Pancreas (tissue), 10 donors: Measurements from ENCODE around the gene GALNT9. TPM values are rescaled to one million over a fixed set of nuclear protein-coding genes. Genes with fewer than 3 reads are reported as not detected.
"Not testable (repeated sequence)": the region's sequence is repeated elsewhere in the genome, so short reads cannot be mapped to it uniquely, and the experiment has no call there.

ENCODE experiments used
- ATAC-seq, 4 donors: fragments of 200-7000 bp; cut with Tn5 transposase; one replicate each; pipeline versions ENCODE4 v1.8.0 to v1.9.1; 2020; ENCODE audit warnings: mild to moderate bottlenecking in 4 of 4, moderate library complexity in 4 of 4
- DNase-seq, 6 donors: peaks; one replicate each; pipeline ENCODE4 v3.0.0-alpha.2; 2020
- FAIRE-seq: peaks from 2 replicates; lab custom pipeline; 2012; peaks lifted over from hg19 to GRCh38; lab: Jason Lieb, UNC
- H3K27ac ChIP-seq, 4 donors: fragments of 200-600 bp; sonication (generic); 1 replicate in 3 of 4; 2 replicates in 1 of 4; pipeline versions ENCODE4 v1.5.0 to v1.8.0; 2020
- H3K27me3 ChIP-seq, 4 donors: fragments of 200-600 bp; one replicate each; pipeline ENCODE4 v1.8.0; 2021
- H3K36me3 ChIP-seq, 3 donors: fragments of 200-600 bp; sonication (generic) in 1 of 3; one replicate each; pipeline versions ENCODE4 v1.5.0 to v1.8.0; 2020 to 2021
- H3K4me1 ChIP-seq, 3 donors: fragments of 200-600 bp; one replicate each; pipeline ENCODE4 v1.8.0; 2021
- H3K4me3 ChIP-seq, 4 donors: fragments of 200-600 bp; sonication (generic) in 2 of 4; one replicate each; pipeline versions ENCODE4 v1.5.0 to v1.8.0; 2020 to 2021
- H3K9me3 ChIP-seq, 4 donors: fragments of 200-600 bp; one replicate each; pipeline ENCODE4 v1.8.0; 2021
- WGBS, 2 donors: extraction: QIAGEN DNeasy Blood & Tissue Kit; methylation state at CpG; one replicate each; pipeline ENCODE4 v1.1.7; 2013; 5-methylcytosine and 5-hydroxymethylcytosine counted together
- intact Hi-C, 3 donors: fragments of 100-400 bp; cut with DNase I; formaldehyde crosslinking; loops; one replicate each; pipeline versions ENCODE4 v1.11.1 to v1.14.2; 2022
- polyA plus RNA-seq, 2 donors: library from polyadenylated mRNA; stranded (reverse); fragments of 200-250 nt; gene quantifications; one replicate each; pipeline ENCODE4 v1.2.3, GENCODE V29; 2013
- total RNA-seq, 6 donors: library from RNA; stranded (reverse); fragmentation: NEBNext Ultra II Directional in 4 of 6; extraction: Animal tissue kit (Norgen Biotek cat#: 25700) in 4 of 6; gene quantifications; one replicate each; pipeline versions ENCODE4 v1.2.1 to v1.2.4, GENCODE V29; 2021 to 2023
- TF ChIP-seq, protein P1 (sequence below), 4 donors: fragments of 200-600 bp; sonication (generic) in 3 of 4; IDR thresholded peaks; one replicate each; pipeline versions ENCODE4 v1.5.0 to v1.8.0; 2021; ENCODE audit warnings: antibody characterized with exemption in 4 of 4
- donor health status: healthy with polysubstance abuse.
- donor health status: DM: no; HTN: no; CAD: no; lungs with moderate emphysema.
- donor health status: DM: no; HTN: no; CAD: no.
- donor health status: control.
- donor health status: control.
- donor health status: Bipolar disorder and iron deficiency.
- donor health status: DM: yes; HTN: yes; CAD: no.
- donor health status: DM: no; HTN: no; CAD: no.
- donor health status: DM: no; HTN: no; CAD: no.
- donor health status: DM: yes; HTN: yes; CAD: no.

GALNT9 gene
- total and polyA plus RNA-seq, 8 donors, result 0.09 to 0.46 (median 0.25) TPM; not detected in 5

DNA sequence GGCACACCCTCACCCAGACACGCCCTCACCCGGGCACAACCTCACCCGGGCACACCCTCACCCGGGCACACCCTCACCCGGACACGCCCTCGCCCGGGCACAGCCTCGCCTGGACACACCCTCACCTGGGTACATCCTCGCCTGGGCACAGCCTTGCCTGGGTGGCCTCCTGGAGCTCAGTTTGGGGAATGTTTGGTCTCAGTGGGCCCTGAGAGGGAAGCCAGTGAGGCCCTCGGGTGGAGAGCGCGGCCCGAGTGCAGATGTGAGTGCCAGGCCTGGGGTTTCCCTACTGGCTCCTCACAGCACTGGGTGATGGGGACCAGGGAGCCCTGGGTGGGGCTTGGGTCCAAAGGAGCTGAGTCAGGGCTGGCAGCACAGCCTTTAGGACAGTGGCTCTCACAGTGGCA lies 23.8 kb downstream of the GALNT9 start:
- no peak for FAIRE-seq
- intact Hi-C loops, result no loop called here
- peak in 2 of 6 donors; percentile 10 to 66 for DNase-seq
- Histone ChIP-seq H3K9me3 (no peaks in the 10 kb centered on the region), H3K27me3 (no peaks in the 10 kb centered on the region), H3K36me3 (no peaks in the 10 kb centered on the region), H3K4me1 (no peaks in the 10 kb centered on the region), H3K4me3 (no peak overlapping the region), H3K27ac (no peak overlapping the region)
- 74 to 83% methylated on average over 14 of the region's 14 CpGs for WGBS, 2 donors
- ATAC-seq, result no peak
- TF ChIP-seq, protein P1, sequence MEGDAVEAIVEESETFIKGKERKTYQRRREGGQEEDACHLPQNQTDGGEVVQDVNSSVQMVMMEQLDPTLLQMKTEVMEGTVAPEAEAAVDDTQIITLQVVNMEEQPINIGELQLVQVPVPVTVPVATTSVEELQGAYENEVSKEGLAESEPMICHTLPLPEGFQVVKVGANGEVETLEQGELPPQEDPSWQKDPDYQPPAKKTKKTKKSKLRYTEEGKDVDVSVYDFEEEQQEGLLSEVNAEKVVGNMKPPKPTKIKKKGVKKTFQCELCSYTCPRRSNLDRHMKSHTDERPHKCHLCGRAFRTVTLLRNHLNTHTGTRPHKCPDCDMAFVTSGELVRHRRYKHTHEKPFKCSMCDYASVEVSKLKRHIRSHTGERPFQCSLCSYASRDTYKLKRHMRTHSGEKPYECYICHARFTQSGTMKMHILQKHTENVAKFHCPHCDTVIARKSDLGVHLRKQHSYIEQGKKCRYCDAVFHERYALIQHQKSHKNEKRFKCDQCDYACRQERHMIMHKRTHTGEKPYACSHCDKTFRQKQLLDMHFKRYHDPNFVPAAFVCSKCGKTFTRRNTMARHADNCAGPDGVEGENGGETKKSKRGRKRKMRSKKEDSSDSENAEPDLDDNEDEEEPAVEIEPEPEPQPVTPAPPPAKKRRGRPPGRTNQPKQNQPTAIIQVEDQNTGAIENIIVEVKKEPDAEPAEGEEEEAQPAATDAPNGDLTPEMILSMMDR (IDR thresholded peaks at IDR 0.05), result no peak

DNA sequence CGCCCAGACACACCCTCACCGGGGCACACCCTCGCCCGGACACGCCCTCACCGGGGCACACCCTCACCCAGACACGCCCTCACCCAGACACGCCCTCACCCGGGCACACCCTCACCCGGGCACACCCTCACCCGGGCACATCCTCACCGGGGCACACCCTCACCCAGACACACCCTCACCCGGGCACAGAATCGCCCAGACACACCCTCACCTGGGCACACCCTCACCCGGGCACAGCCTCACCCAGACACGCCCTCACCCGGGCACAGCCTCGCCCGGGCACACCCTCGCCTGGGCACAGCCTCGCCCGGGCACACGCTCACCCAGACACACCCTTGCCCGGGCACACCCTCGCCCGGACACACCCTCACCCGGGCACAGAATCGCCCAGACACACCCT lies 24.5 kb downstream of the GALNT9 start:
- ATAC-seq, H3K27me3 ChIP-seq, H3K27ac ChIP-seq, H3K9me3 ChIP-seq, intact Hi-C loops, H3K4me1 ChIP-seq, DNase-seq, H3K4me3 ChIP-seq, FAIRE-seq, H3K36me3 ChIP-seq: not testable (repeated sequence)
- 54 to 94% methylated on average over 8 to 13 of the region's 28 CpGs for WGBS, 2 donors

DNA sequence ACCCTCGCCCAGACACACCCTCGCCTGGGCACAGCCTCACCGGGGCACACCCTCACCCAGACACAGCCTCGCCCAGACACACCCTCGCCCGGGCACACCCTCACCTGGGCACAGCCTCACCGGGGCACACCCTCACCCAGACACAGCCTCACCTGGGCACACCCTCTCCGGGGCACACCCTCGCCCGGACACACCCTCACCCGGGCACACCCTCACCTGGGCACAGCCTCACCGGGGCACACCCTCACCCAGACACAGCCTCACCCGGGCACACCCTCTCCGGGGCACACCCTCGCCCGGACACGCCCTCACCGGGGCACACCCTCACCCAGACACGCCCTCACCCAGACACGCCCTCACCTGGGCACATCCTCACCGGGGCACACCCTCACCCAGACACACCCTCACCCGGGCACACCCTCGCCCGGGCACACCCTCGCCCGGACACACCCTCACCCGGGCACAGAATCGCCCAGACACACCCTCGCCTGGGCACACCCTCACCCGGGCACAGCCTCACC lies 25.5 kb downstream of the GALNT9 start:
- H3K4me1 ChIP-seq, H3K27me3 ChIP-seq, intact Hi-C loops, H3K4me3 ChIP-seq, H3K36me3 ChIP-seq, H3K9me3 ChIP-seq, ATAC-seq, FAIRE-seq, H3K27ac ChIP-seq: not testable (repeated sequence)
- DNase-seq, result peak in 1 of 6 donors; percentile 11
- 59 to 92% methylated on average over 11 to 21 of the region's 30 CpGs for WGBS, 2 donors

DNA sequence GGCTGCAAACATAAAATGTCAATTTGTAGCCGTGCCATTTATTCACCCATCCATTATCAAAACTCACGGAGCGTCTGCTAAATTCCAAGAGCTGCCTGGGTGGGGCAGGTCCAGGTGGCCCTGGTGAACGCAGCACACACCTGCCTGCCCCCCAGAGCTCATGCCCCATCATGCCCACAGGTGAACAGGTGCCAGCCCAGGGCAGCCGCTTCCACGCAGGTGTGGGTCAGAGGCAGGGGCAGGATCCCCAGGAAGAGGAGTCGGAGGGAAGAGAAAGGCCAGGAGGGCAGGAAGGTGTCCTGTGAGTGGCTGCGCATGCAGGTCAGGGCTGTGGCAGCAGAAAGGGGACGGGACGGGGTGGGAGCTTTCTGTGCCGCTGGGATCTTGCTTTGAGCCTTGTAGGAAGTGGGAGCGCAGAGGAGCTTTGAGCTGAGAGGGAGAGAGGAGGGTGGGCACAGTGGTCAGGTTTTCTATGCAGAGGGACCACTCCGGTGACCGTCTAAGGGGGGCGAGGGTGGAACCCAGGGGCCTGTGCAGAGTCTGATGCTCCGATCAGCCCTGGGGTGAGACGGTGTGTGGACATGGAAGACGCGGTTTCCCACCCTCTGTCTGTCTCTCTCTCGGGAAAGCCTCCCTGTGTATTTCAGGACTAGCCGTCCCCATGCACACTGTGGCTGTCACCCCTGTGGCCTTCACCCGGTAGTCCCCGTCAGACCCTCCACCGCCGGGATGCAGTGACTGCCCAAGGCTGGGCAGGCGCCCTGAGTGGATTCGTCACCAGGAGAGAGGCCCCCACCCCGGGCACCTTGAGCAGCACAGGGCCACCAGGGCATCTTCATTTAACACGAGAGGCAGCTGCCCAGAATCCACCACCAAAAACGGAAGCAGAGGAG lies 26.7 kb downstream of the GALNT9 start:
- DNase-seq (peak in 3 of 6 donors; percentile 11 to 57 (median 53)), ATAC-seq (no peak), FAIRE-seq (no peak)
- WGBS, 2 donors, result 51 to 66% methylated on average over 30 of the region's 30 CpGs
- H3K36me3 ChIP-seq, result no peaks in the 10 kb centered on the region
- H3K4me1 ChIP-seq, result no peaks in the 10 kb centered on the region
- TF ChIP-seq, protein P1 (IDR thresholded peaks at IDR 0.05), result no peak
- no peaks in the 10 kb centered on the region for H3K27me3 ChIP-seq
- intact Hi-C loops, result no loop called here
- no peak overlapping the region for H3K27ac ChIP-seq
- H3K4me3 ChIP-seq, result no peak overlapping the region
- H3K9me3 ChIP-seq, result no peaks in the 10 kb centered on the region

DNA sequence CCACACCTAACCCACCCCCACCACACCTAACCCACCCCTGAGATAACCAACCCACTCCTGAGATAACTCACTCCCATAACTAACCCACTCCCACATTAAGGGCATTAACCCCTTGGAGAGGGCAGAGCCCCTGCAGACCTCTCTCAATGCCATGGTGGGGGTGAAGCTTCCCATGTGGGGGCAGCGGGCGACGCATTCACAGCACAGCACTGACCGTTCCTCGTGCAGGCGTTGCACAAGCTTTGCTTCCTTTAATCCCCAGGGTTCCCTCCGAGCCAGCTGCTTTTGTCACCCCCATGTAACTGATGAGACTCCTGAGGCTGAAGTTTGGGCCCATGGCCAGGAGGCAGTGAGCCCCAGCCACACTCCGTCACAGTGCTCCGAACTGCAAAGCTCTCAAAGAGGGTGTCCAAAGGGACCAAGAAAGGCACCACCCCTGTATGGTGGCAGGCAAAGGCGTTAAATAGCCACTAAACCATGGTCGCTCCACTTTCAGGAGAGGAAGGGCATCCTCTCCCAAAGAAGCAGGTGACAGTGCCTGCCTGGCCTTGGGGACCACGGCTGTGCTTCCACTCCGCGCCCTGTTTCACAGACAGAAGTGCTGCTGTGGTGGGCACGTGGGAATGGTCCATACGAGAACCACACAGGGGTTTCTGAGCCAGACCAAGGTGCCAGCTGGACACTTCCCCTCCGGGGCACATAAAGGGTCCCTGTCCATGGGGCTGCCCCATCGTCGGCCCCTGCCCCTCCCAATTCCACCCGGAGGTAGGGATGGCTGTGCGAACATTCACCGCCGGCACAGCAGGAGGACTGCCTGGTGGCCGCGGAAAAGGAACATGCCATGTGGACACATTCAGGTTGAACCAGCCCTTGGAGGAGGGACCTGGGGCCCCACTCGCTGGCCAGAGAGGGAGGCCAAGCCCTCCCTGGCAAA lies 28.3 kb downstream of the GALNT9 start:
- Histone ChIP-seq H3K9me3 (no peaks in the 10 kb centered on the region), H3K4me1 (no peaks in the 10 kb centered on the region), H3K27ac (no peak overlapping the region), H3K4me3 (no peak overlapping the region), H3K36me3 (no peaks in the 10 kb centered on the region), H3K27me3 (peaks cover 0 to 5% (median 0%) of the 10 kb centered on the region in 4 donors)
- intact Hi-C loops, result no loop called here
- DNase-seq (peak in 3 of 6 donors; percentile 7 to 39 (median 30)), FAIRE-seq (no peak), ATAC-seq (no peak)
- TF ChIP-seq, protein P1 (IDR thresholded peaks at IDR 0.05), result no peak
- WGBS, 2 donors, result 55 to 63% methylated on average over 26 of the region's 26 CpGs
